HEK293 (cell line): ENCODE measurements around the gene SH2B2.

ENCODE experiments used
- CTCF ChIA-PET: fragments of 350-600 bp; formaldehyde crosslinking; extraction: SDS; loops from one replicate; lab custom pipeline; 2021; ENCODE audit warnings: antibody characterized with exemption; lab: Yijun Ruan, JAX
- POLR2A ChIA-PET: fragments of 300-600 bp; formaldehyde crosslinking; extraction: SDS; loops from one replicate; lab custom pipeline; 2020; ENCODE audit warnings: antibody characterized with exemption, inconsistent platforms; lab: Yijun Ruan, JAX
- H3K27ac ChIP-seq: fragments of 200-500 bp; sonication (Bioruptor generic); 2 replicates; pipeline ENCODE4 v1.5.1; 2014; ENCODE audit warnings: low read depth, low read length, control low read depth, inconsistent platforms; ENCODE audit errors: extremely low read depth
- H3K36me3 ChIP-seq, 2 experiments: fragments of 200-500 bp in 1 of 2; sonication (Bioruptor generic) in 1 of 2; 1 replicate in 1 of 2; 2 replicates in 1 of 2; pipeline ENCODE4 v1.5.1; 2014 to 2017; ENCODE audit warnings: inconsistent platforms in 2 of 2, low read length in 2 of 2; ENCODE audit not compliant: control insufficient read depth in 2 of 2, insufficient read depth in 1 of 2
- H3K4me1 ChIP-seq: fragments of 200-500 bp; sonication (Bioruptor generic); 2 replicates; pipeline ENCODE4 v1.5.1; 2014; ENCODE audit warnings: mild to moderate bottlenecking, low read length, inconsistent platforms; ENCODE audit not compliant: control insufficient read depth, insufficient read depth
- H3K4me3 ChIP-seq: 2 replicates; pipeline ENCODE4 v1.5.1; 2011; ENCODE audit warnings: low read depth, mild to moderate bottlenecking, control low read depth, low read length, moderate library complexity
- H3K9me3 ChIP-seq: fragments of 200-500 bp; sonication (Bioruptor generic); 2 replicates; pipeline ENCODE4 v1.5.1; 2014; ENCODE audit warnings: low read depth, low read length, inconsistent platforms; ENCODE audit not compliant: control insufficient read depth, insufficient read depth
- BCL6B ChIP-seq: fragments of 450-650 bp; formaldehyde crosslinking; IDR thresholded peaks from 2 replicates; pipeline ENCODE4 v1.5.1; 2017; ENCODE audit warnings: missing biosample characterization, missing genetic modification characterization
- FEZF1 ChIP-seq: fragments of 450-650 bp; formaldehyde crosslinking; IDR thresholded peaks from 2 replicates; pipeline ENCODE4 v1.5.1; 2016; ENCODE audit warnings: missing biosample characterization, missing genetic modification characterization
- GLI2 ChIP-seq: fragments of 450-650 bp; formaldehyde crosslinking; IDR thresholded peaks from 2 replicates; pipeline ENCODE4; 2017; ENCODE audit warnings: missing biosample characterization, missing genetic modification characterization, low read depth, borderline replicate concordance
- GLI4 ChIP-seq: fragments of 450-650 bp; formaldehyde crosslinking; IDR thresholded peaks from 2 replicates; pipeline ENCODE4 v1.5.1; 2016; ENCODE audit warnings: missing biosample characterization, missing genetic modification characterization
- HOXC10 ChIP-seq: sonication (generic); formaldehyde crosslinking; IDR thresholded peaks from 2 replicates; pipeline ENCODE4 v1.8.1; 2023; ENCODE audit warnings: mild to moderate bottlenecking, missing genetic modification reagents
- IKZF3 ChIP-seq: fragments of 450-650 bp; IDR thresholded peaks from 2 replicates; pipeline ENCODE4 v1.5.0; 2018; ENCODE audit warnings: missing biosample characterization, mild to moderate bottlenecking, missing genetic modification characterization, moderate library complexity
- KLF1 ChIP-seq: fragments of 450-650 bp; formaldehyde crosslinking; IDR thresholded peaks from 2 replicates; pipeline ENCODE4 v1.5.1; 2016; ENCODE audit warnings: missing biosample characterization, missing genetic modification characterization
- KLF9 ChIP-seq: fragments of 450-650 bp; formaldehyde crosslinking; IDR thresholded peaks from 2 replicates; pipeline ENCODE4 v1.5.1; 2016; ENCODE audit warnings: missing biosample characterization, missing genetic modification characterization, low read depth
- PATZ1 ChIP-seq: fragments of 450-650 bp; formaldehyde crosslinking; IDR thresholded peaks from 2 replicates; pipeline ENCODE4 v1.5.1; 2016; ENCODE audit warnings: missing biosample characterization, missing genetic modification characterization
- SP7 ChIP-seq: fragments of 450-650 bp; formaldehyde crosslinking; IDR thresholded peaks from 2 replicates; pipeline ENCODE4 v1.5.1; 2016; ENCODE audit warnings: missing biosample characterization, missing genetic modification characterization
- WT1 ChIP-seq: fragments of 450-650 bp; formaldehyde crosslinking; IDR thresholded peaks from 2 replicates; pipeline ENCODE4 v1.5.1; 2016; ENCODE audit warnings: missing biosample characterization, missing genetic modification characterization
- ZBTB17 ChIP-seq: fragments of 450-650 bp; formaldehyde crosslinking; IDR thresholded peaks from 2 replicates; pipeline ENCODE4 v1.5.1; 2016; ENCODE audit warnings: missing biosample characterization, missing genetic modification characterization
- ZBTB20 ChIP-seq: fragments of 450-650 bp; formaldehyde crosslinking; IDR thresholded peaks from 2 replicates; pipeline ENCODE4 v1.5.1; 2016; ENCODE audit warnings: missing biosample characterization, missing genetic modification characterization
- ZBTB44 ChIP-seq: fragments of 450-650 bp; IDR thresholded peaks from 2 replicates; pipeline ENCODE4 v1.5.1; 2018; ENCODE audit warnings: missing biosample characterization, mild to moderate bottlenecking, missing genetic modification characterization
- ZNF23 ChIP-seq: fragments of 450-650 bp; formaldehyde crosslinking; IDR thresholded peaks from 2 replicates; pipeline ENCODE4 v1.5.1; 2016; ENCODE audit warnings: missing biosample characterization, missing genetic modification characterization, borderline replicate concordance
- ZNF280C ChIP-seq: fragments of 450-650 bp; formaldehyde crosslinking; IDR thresholded peaks from 2 replicates; pipeline ENCODE4 v1.5.1; 2016; ENCODE audit warnings: missing biosample characterization, missing genetic modification characterization
- ZNF311 ChIP-seq: fragments of 450-650 bp; formaldehyde crosslinking; IDR thresholded peaks from 2 replicates; pipeline ENCODE4 v1.5.1; 2017; ENCODE audit warnings: missing biosample characterization, missing genetic modification characterization, borderline replicate concordance
- ZNF544 ChIP-seq: fragments of 450-650 bp; formaldehyde crosslinking; IDR thresholded peaks from 2 replicates; pipeline ENCODE4 v1.5.0; 2017; ENCODE audit warnings: missing biosample characterization, missing genetic modification characterization
- ZNF629 ChIP-seq: fragments of 450-650 bp; formaldehyde crosslinking; IDR thresholded peaks from 2 replicates; pipeline ENCODE4 v1.5.1; 2017; ENCODE audit warnings: missing biosample characterization, missing genetic modification characterization
- ZNF654 ChIP-seq: fragments of 450-650 bp; formaldehyde crosslinking; IDR thresholded peaks from 2 replicates; pipeline ENCODE4 v1.5.1; 2016; ENCODE audit warnings: low read depth, missing biosample characterization, missing genetic modification characterization
- ZSCAN23 ChIP-seq: fragments of 450-650 bp; formaldehyde crosslinking; IDR thresholded peaks from 2 replicates; pipeline ENCODE4 v1.5.1; 2016; ENCODE audit warnings: missing biosample characterization, missing genetic modification characterization

The SH2B2 gene

DNA sequence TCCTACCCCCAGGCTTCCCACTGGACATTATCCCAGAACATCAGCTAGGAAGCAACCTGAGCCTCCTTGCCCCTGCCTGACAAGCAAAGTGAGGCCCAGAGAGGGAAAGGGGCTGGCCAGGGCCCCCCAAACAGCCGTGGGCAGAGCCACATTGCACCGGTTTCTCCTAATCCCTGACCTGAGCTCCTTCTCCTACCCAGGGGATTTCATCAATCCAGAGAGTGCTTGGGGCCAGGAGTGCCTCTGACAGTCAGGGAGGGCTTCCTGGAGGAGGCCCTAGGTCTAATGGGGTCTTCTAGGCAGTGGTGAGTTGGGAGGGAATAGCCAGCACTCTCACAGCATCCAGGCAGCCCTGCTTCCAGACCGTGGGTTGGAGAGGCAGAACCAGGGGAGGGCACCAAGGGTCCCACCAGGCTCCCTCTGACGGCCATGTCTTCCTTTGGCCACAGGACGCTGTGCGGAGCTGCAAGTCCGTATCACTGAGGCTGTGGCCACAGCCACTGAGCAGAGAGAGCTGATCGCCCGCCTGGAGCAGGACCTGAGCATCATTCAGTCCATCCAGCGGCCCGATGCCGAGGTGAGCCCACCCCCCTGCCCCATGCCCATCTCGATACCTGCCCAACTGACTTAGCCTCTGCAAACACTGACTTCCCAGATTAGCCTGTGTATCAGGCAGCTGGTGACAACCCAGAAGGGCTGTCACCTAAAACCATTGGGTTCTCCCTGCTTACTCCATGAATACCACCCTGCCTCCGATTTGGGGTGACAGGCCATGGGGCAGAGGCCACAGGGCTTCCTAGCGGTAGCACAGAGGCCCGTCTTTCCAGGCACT, 13.5 kb upstream of the SH2B2 start:
- Histone ChIP-seq H3K36me3 (no peaks in the 10 kb centered on the region), H3K4me3 (no peak overlapping the region)
- POLR2A ChIA-PET = no interaction called here
- TF ChIP-seq ZNF629 (no peak), BCL6B (tag by site-specific recombination) (no peak), GLI2 (tag by site-specific recombination) (no peak), HOXC10 (CRISPR knock-in tag) (no peak), ZBTB17 (tag by site-specific recombination) (no peak), IKZF3 (tag by site-specific recombination) (no peak), ZNF23 (no peak), ZNF654 (tag by site-specific recombination) (no peak), ZBTB20 (no peak), WT1 (tag by site-specific recombination) (no peak), ZNF544 (tag by site-specific recombination) (no peak)
- TF ChIP-seq, all 188 proteins: peak for 0
- H3K27ac ChIP-seq = no peak overlapping the region
- H3K4me1 ChIP-seq = no peaks in the 10 kb centered on the region
- no peaks in the 10 kb centered on the region for H3K9me3 ChIP-seq
- CTCF ChIA-PET = interaction anchor here (0.6 to 5.5 kb wide), 18 partner anchors 9 to 940 kb away, joined by 3 to 39 read pairs (median 4); no protein-coding TSS in a partner anchor

DNA sequence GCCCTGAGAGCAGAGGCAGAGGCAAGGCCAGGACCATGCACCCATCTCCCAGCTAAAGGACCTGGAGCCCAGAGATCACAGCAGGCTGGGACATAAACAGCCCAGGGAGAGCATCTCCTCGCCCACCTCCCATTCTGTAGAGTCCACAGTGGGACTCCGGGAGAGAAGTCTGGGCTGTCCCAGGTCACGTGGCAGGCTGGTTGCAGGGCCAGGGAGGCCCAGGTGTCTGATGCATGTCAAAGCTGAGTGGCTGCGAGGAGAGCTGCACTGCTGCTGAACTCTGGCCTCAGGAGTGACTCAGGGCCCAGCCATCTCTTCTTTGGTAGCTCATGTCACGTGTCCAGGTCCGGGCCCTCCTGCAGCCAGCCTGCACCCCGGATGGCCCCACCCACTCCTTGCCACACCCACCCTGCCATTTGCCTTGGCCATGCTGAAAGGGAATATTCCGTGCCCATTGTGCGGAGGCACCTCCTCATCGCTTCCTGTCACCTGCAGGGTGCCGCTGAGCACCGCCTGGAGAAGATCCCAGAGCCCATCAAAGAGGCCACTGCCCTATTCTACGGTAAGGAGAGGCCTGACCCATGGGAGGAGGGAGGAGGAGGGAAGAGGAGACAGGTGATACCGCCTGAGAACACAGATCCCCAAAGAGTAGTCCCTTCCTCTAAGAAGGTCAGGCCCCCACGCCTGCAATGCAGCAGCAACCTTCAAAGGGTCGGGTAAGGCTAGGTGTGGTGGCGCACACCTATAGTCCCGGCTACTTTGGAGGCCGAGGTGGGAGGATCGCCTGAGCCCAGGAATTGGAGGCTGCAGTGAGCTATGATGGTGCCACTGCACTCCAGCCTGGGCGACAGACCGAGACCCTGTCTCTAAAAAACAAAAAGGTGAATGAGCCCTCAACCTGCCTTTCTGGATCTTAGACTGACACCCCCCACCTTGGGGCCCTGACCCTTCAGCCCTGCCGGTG, 12.6 kb upstream of the SH2B2 start:
- H3K4me1 ChIP-seq = no peaks in the 10 kb centered on the region
- H3K36me3 ChIP-seq = no peaks in the 10 kb centered on the region
- POLR2A ChIA-PET = interaction anchor here (0.6 kb wide), 1 partner anchor 170 kb away, joined by 3 read pairs; no protein-coding TSS in a partner anchor
- peak; percentile 53; the same call in 1 of the 2 replicates for TF ChIP-seq KLF9
- no peak for TF ChIP-seq PATZ1 (tag by site-specific recombination)
- TF ChIP-seq, all 188 proteins: peak for 1
- H3K4me3 ChIP-seq = no peak overlapping the region
- no peaks in the 10 kb centered on the region for H3K9me3 ChIP-seq
- CTCF ChIA-PET = interaction anchor here (0.7 to 5.5 kb wide), 8 partner anchors 8 to 672 kb away, joined by 3 to 39 read pairs (median 4); no protein-coding TSS in a partner anchor
- H3K27ac ChIP-seq = no peak overlapping the region

- Histone ChIP-seq H3K4me1 (no peaks in the 10 kb centered on the region), H3K27ac (no peak overlapping the region), H3K36me3 (no peaks in the 10 kb centered on the region), H3K4me3 (no peak overlapping the region), H3K9me3 (no peaks in the 10 kb centered on the region)
- CTCF ChIA-PET = interaction anchor here (0.5 to 5.5 kb wide), 3 partner anchors 116 to 837 kb away, joined by 3 to 39 read pairs (median 3); no protein-coding TSS in a partner anchor
- POLR2A ChIA-PET = no interaction called here
- no peak for TF ChIP-seq ZSCAN23
- TF ChIP-seq ZNF629 = no peak
- TF ChIP-seq ZNF544 (tag by site-specific recombination) = no peak
- no peak for TF ChIP-seq FEZF1 (tag by site-specific recombination)
- no peak for TF ChIP-seq KLF1 (tag by site-specific recombination)
- no peak for TF ChIP-seq SP7 (tag by site-specific recombination)
- no peak for TF ChIP-seq GLI4 (tag by site-specific recombination)
- no peak for TF ChIP-seq ZNF311 (tag by site-specific recombination)
- TF ChIP-seq ZBTB44 (tag by site-specific recombination) = no peak
- no peak for TF ChIP-seq ZNF280C (tag by site-specific recombination)
Observed at GRCh38 chr7:102275123-102275703, 11.5 kb upstream of the SH2B2 start.
